ENCODE data around the gene SMARCA5.

The SMARCA5 gene

DNA sequence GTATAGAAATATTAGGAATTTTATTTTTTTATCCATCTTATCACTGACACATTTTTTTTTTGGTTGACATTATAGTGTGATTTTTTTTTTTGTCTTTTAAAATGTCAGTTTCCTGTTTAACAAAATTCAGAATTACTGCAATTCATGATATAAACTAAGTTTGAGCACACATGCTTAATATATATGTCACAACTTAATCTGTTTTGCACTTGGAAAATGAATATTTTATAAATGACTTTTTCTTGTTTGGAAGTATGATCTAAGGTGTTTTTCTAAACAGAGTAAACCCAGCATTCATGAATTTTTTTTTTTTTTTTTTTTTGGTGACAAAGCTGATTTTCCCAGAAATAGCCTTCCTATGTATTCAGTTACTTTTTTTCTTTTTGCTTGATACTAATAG lies 2.4 kb downstream of the SMARCA5 start:
- H3K4me3 ChIP-seq (ENCODE audit: low read depth, low read length) = peak overlapping the region; percentile 92
- TF ChIP-seq, protein P1, sequence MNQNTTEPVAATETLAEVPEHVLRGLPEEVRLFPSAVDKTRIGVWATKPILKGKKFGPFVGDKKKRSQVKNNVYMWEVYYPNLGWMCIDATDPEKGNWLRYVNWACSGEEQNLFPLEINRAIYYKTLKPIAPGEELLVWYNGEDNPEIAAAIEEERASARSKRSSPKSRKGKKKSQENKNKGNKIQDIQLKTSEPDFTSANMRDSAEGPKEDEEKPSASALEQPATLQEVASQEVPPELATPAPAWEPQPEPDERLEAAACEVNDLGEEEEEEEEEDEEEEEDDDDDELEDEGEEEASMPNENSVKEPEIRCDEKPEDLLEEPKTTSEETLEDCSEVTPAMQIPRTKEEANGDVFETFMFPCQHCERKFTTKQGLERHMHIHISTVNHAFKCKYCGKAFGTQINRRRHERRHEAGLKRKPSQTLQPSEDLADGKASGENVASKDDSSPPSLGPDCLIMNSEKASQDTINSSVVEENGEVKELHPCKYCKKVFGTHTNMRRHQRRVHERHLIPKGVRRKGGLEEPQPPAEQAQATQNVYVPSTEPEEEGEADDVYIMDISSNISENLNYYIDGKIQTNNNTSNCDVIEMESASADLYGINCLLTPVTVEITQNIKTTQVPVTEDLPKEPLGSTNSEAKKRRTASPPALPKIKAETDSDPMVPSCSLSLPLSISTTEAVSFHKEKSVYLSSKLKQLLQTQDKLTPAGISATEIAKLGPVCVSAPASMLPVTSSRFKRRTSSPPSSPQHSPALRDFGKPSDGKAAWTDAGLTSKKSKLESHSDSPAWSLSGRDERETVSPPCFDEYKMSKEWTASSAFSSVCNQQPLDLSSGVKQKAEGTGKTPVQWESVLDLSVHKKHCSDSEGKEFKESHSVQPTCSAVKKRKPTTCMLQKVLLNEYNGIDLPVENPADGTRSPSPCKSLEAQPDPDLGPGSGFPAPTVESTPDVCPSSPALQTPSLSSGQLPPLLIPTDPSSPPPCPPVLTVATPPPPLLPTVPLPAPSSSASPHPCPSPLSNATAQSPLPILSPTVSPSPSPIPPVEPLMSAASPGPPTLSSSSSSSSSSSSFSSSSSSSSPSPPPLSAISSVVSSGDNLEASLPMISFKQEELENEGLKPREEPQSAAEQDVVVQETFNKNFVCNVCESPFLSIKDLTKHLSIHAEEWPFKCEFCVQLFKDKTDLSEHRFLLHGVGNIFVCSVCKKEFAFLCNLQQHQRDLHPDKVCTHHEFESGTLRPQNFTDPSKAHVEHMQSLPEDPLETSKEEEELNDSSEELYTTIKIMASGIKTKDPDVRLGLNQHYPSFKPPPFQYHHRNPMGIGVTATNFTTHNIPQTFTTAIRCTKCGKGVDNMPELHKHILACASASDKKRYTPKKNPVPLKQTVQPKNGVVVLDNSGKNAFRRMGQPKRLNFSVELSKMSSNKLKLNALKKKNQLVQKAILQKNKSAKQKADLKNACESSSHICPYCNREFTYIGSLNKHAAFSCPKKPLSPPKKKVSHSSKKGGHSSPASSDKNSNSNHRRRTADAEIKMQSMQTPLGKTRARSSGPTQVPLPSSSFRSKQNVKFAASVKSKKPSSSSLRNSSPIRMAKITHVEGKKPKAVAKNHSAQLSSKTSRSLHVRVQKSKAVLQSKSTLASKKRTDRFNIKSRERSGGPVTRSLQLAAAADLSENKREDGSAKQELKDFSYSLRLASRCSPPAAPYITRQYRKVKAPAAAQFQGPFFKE (tag by site-specific recombination; IDR thresholded peaks at IDR 0.05; ENCODE audit: borderline replicate concordance) = no peak
- TF ChIP-seq MEIS1 (CRISPR knock-in tag; IDR thresholded peaks at IDR 0.05; ENCODE audit: borderline replicate concordance) = no peak
- no peak for TF ChIP-seq SETDB1 (IDR thresholded peaks at IDR 0.05; ENCODE audit: insufficient read length, low read length)
- TF ChIP-seq, protein P2, sequence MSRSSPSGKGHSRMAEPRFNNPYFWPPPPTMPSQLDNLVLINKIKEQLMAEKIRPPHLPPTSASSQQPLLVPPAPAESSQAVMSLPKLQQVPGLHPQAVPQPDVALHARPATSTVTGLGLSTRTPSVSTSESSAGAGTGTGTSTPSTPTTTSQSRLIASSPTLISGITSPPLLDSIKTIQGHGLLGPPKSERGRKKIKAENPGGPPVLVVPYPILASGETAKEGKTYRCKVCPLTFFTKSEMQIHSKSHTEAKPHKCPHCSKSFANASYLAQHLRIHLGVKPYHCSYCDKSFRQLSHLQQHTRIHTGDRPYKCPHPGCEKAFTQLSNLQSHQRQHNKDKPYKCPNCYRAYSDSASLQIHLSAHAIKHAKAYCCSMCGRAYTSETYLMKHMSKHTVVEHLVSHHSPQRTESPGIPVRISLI (tag by site-specific recombination; IDR thresholded peaks at IDR 0.05) = peak; percentile 90
- TF ChIP-seq, protein P3, sequence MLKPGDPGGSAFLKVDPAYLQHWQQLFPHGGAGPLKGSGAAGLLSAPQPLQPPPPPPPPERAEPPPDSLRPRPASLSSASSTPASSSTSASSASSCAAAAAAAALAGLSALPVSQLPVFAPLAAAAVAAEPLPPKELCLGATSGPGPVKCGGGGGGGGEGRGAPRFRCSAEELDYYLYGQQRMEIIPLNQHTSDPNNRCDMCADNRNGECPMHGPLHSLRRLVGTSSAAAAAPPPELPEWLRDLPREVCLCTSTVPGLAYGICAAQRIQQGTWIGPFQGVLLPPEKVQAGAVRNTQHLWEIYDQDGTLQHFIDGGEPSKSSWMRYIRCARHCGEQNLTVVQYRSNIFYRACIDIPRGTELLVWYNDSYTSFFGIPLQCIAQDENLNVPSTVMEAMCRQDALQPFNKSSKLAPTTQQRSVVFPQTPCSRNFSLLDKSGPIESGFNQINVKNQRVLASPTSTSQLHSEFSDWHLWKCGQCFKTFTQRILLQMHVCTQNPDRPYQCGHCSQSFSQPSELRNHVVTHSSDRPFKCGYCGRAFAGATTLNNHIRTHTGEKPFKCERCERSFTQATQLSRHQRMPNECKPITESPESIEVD (tag by site-specific recombination; IDR thresholded peaks at IDR 0.05) = no peak
- no peak for TF ChIP-seq ZNF239 (tag by site-specific recombination; IDR thresholded peaks at IDR 0.05)
- TF ChIP-seq ZNF366 (tag by site-specific recombination; conservative IDR thresholded peaks at IDR 0.05) = no peak
- no peak for TF ChIP-seq ZNF223 (tag by site-specific recombination; IDR thresholded peaks at IDR 0.05)
- no peaks in the 10 kb centered on the region for H3K4me1 ChIP-seq (ENCODE audit: control insufficient read depth, insufficient read depth, low read length)
- H3K9me3 ChIP-seq (ENCODE audit: control insufficient read depth, insufficient read depth, low read depth, low read length) = no peaks in the 10 kb centered on the region
- H3K27ac ChIP-seq (ENCODE audit: extremely low read depth, low read depth, low read length) = no peak overlapping the region
- H3K36me3 ChIP-seq (ENCODE audit: control insufficient read depth in 2 of 2, insufficient read depth in 1 of 2, low read length in 2 of 2) = peaks cover 3 to 46% of the 10 kb centered on the region in 2 experiments; a peak in 2 of 3 replicates
- POLR2A ChIA-PET = no interaction called here
- CTCF ChIA-PET = interaction anchor here (0.7 kb wide), 1 partner anchor 21 kb away, joined by 4 read pairs; no protein-coding TSS in a partner anchor

DNA sequence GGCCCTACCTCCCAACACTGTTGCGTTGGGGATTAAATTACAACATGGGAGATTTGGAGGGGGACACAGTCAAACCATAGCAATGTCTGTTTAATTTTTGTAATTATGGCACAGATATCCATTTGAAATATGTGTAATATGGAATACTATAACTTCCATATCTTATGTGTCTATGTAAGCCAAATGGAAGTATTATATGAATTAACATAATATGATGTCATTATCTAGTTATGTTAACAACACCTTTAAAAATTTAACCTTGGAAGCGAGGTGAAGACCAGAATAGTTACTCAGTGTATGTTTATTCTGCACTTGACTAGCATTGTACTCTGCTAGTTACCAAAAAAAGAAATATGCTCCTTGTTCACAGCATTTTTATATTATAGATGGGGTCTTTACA lies 4.3 kb downstream of the SMARCA5 start:
- CTCF ChIA-PET = interaction anchor here (0.7 to 1.0 kb wide), 2 partner anchors 13 to 381 kb away, joined by 4 to 6 read pairs; no protein-coding TSS in a partner anchor
- Histone ChIP-seq H3K27ac (ENCODE audit: extremely low read depth, low read depth, low read length) (no peak overlapping the region), H3K9me3 (ENCODE audit: control insufficient read depth, insufficient read depth, low read depth, low read length) (no peaks in the 10 kb centered on the region), H3K4me1 (ENCODE audit: control insufficient read depth, insufficient read depth, low read length) (no peaks in the 10 kb centered on the region), H3K4me3 (ENCODE audit: low read depth, low read length) (no peak overlapping the region), H3K36me3 (ENCODE audit: control insufficient read depth in 2 of 2, insufficient read depth in 1 of 2, low read length in 2 of 2) (peaks cover 3 to 63% of the 10 kb centered on the region in 2 experiments)
- POLR2A ChIA-PET = no interaction called here
- TF ChIP-seq TCF7L2 (IDR thresholded peaks at IDR 0.05; ENCODE audit: borderline replicate concordance, low read depth, low read length) (no peak), ZNF114 (tag by site-specific recombination; IDR thresholded peaks at IDR 0.05) (no peak), ZNF37A (tag by site-specific recombination; IDR thresholded peaks at IDR 0.05) (no peak), ZBTB1 (tag by site-specific recombination; IDR thresholded peaks at IDR 0.05) (no peak), ZNF202 (tag by site-specific recombination; IDR thresholded peaks at IDR 0.05; ENCODE audit: borderline replicate concordance) (no peak)
- TF ChIP-seq, protein P4, sequence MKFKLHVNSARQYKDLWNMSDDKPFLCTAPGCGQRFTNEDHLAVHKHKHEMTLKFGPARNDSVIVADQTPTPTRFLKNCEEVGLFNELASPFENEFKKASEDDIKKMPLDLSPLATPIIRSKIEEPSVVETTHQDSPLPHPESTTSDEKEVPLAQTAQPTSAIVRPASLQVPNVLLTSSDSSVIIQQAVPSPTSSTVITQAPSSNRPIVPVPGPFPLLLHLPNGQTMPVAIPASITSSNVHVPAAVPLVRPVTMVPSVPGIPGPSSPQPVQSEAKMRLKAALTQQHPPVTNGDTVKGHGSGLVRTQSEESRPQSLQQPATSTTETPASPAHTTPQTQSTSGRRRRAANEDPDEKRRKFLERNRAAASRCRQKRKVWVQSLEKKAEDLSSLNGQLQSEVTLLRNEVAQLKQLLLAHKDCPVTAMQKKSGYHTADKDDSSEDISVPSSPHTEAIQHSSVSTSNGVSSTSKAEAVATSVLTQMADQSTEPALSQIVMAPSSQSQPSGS (tag by site-specific recombination; IDR thresholded peaks at IDR 0.05; ENCODE audit: low read depth) = peak; percentile 58
- TF ChIP-seq, protein P5, sequence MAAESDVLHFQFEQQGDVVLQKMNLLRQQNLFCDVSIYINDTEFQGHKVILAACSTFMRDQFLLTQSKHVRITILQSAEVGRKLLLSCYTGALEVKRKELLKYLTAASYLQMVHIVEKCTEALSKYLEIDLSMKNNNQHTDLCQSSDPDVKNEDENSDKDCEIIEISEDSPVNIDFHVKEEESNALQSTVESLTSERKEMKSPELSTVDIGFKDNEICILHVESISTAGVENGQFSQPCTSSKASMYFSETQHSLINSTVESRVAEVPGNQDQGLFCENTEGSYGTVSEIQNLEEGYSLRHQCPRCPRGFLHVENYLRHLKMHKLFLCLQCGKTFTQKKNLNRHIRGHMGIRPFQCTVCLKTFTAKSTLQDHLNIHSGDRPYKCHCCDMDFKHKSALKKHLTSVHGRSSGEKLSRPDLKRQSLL (tag by site-specific recombination; IDR thresholded peaks at IDR 0.05) = no peak
